HCT116 (cell line): Measurements from ENCODE around the gene EIF4E2. TPM values are rescaled to one million over a fixed set of nuclear protein-coding genes. Genes with fewer than 3 reads are reported as not detected.

Experiments
- ATAC-seq: fragments of 200-7000 bp; cut with Tn5 transposase; 2 replicates; pipeline ENCODE4 v1.9.1; 2020; ENCODE audit warnings: mild to moderate bottlenecking, moderate library complexity
- BruUV-seq: library from RNA; stranded (reverse); fragments of 400-500 nt; replicated peaks from 2 replicates; lab custom pipeline; 2021; lab: Mats Ljungman, UMichigan
- CTCF ChIA-PET: fragments of 300-600 bp; sonication (Branson Sonifier 250); formaldehyde crosslinking; loops from one replicate; lab custom pipeline; 2021; ENCODE audit warnings: antibody characterized with exemption; lab: Charles Lee
- POLR2A ChIA-PET: fragments of 300-600, 350-600 bp; sonication (Branson Sonifier 250); formaldehyde crosslinking; loops from one replicate; lab custom pipeline; 2021; ENCODE audit warnings: antibody characterized with exemption; lab: Charles Lee
- RAD21 ChIA-PET, 2 experiments: fragments of 300-600 bp; sonication (Branson Sonifier 250); formaldehyde crosslinking; loops; one replicate each; lab custom pipeline; 2023; ENCODE audit warnings: low total read pairs in 2 of 2; ENCODE audit not compliant: uncharacterized antibody in 2 of 2, unreplicated experiment in 2 of 2, low non-redundant PET in 1 of 2; lab: Charles Lee
- DNase-seq: peaks from one replicate; pipeline ENCODE4 v3.0.0-alpha.2; 2010; ENCODE audit warnings: low read depth, low spot score
- H2AFZ ChIP-seq: fragments of 200-600 bp; shearing (Covaris generic), sonication (generic); 2 replicates; pipeline ENCODE4 v1.6.1; 2017; ENCODE audit warnings: low read depth, mixed run types, mixed read lengths, antibody characterized with exemption, low read length; ENCODE audit not compliant: poor library complexity, severe bottlenecking
- H3K27ac ChIP-seq: 2 replicates; pipeline ENCODE4 v1.5.1; 2012; ENCODE audit warnings: low read depth, low read length
- H3K27me3 ChIP-seq: fragments of 200-600 bp; sonication (generic); 2 replicates; pipeline ENCODE4 v1.6.1; 2016; ENCODE audit warnings: mixed run types, low read length, mixed read lengths; ENCODE audit not compliant: insufficient read depth
- H3K36me3 ChIP-seq, 2 experiments: fragments of 200-500 bp in 1 of 2; fragments of 200-600 bp in 1 of 2; sonication (Bioruptor generic) in 1 of 2; sonication (generic) in 1 of 2; 2 replicates each; pipeline versions ENCODE4 v1.5.1 to v1.6.1; 2014 to 2016; ENCODE audit warnings: low read length in 2 of 2, inconsistent platforms in 1 of 2, mixed read lengths in 1 of 2, mixed run types in 1 of 2; ENCODE audit not compliant: insufficient read depth in 2 of 2, control insufficient read depth in 1 of 2
- H3K4me1 ChIP-seq, 2 experiments: fragments of 200-600 bp in 1 of 2; sonication (generic) in 1 of 2; 2 replicates each; pipeline versions ENCODE4 v1.5.1 to v1.6.1; 2012 to 2017; ENCODE audit warnings: low read length in 2 of 2, inconsistent platforms in 1 of 2, mild to moderate bottlenecking in 1 of 2, mixed read lengths in 1 of 2, mixed run types in 1 of 2, moderate library complexity in 1 of 2; ENCODE audit not compliant: insufficient read depth in 2 of 2, control insufficient read depth in 1 of 2
- H3K4me2 ChIP-seq: fragments of 200-600 bp; sonication (generic); 2 replicates; pipeline ENCODE4 v1.6.1; 2017; ENCODE audit warnings: mixed run types, low read length, mixed read lengths
- H3K4me3 ChIP-seq, 2 experiments: fragments of 200-600 bp in 1 of 2; sonication (generic) in 1 of 2; replicated peaks in 1 of 2; 2 replicates each; pipeline ENCODE4 v1.5.1; 2011 to 2016; ENCODE audit warnings: low read length in 2 of 2, control low read depth in 1 of 2, low read depth in 1 of 2, mild to moderate bottlenecking in 1 of 2, mixed read lengths in 1 of 2, mixed run types in 1 of 2
- H3K79me2 ChIP-seq: fragments of 200-600 bp; sonication (generic); 2 replicates; pipeline ENCODE4 v1.6.1; 2017; ENCODE audit warnings: mild to moderate bottlenecking, mixed run types, low read length, moderate library complexity, mixed read lengths; ENCODE audit not compliant: insufficient read depth
- H3K9ac ChIP-seq: fragments of 200-600 bp; sonication (generic); 2 replicates; pipeline ENCODE4 v1.6.1; 2016; ENCODE audit warnings: low read length, mixed read lengths
- H3K9me2 ChIP-seq: fragments of 200-600 bp; sonication (generic), shearing (Covaris generic); 2 replicates; pipeline ENCODE4 v1.6.1; 2017; ENCODE audit warnings: mixed run types, mild to moderate bottlenecking, moderate library complexity; ENCODE audit not compliant: insufficient read depth
- H3K9me3 ChIP-seq, 2 experiments: fragments of 200-500 bp in 1 of 2; fragments of 200-600 bp in 1 of 2; sonication (Bioruptor generic) in 1 of 2; sonication (generic) in 1 of 2; 2 replicates each; pipeline ENCODE4 v1.6.1; 2014 to 2017; ENCODE audit warnings: low read length in 2 of 2, mixed read lengths in 2 of 2, inconsistent platforms in 1 of 2, low read depth in 1 of 2, mild to moderate bottlenecking in 1 of 2, mixed run types in 1 of 2, moderate library complexity in 1 of 2; ENCODE audit not compliant: control insufficient read depth in 1 of 2, insufficient read depth in 1 of 2
- H4K20me1 ChIP-seq: fragments of 200-600 bp; sonication (generic), shearing (Covaris generic); 2 replicates; pipeline ENCODE4 v1.6.1; 2017; ENCODE audit warnings: mixed run types, mild to moderate bottlenecking, moderate library complexity; ENCODE audit not compliant: insufficient read depth
- EGR1 ChIP-seq: IDR thresholded peaks from 2 replicates; pipeline ENCODE4 v1.6.1; 2012; ENCODE audit warnings: low read depth
- ELF1 ChIP-seq: IDR thresholded peaks from 2 replicates; pipeline ENCODE4 v1.6.1; 2012; ENCODE audit warnings: low read depth, borderline replicate concordance
- POLR2A ChIP-seq: IDR thresholded peaks from 2 replicates; pipeline ENCODE4 v1.7.0; 2011; ENCODE audit warnings: borderline replicate concordance; ENCODE audit not compliant: insufficient read depth, insufficient read length; ENCODE audit errors: extremely low read depth
- ZNF274 ChIP-seq: fragments of 200-500 bp; sonication (Bioruptor generic); IDR thresholded peaks from 2 replicates; pipeline ENCODE4 v1.6.1; 2014; ENCODE audit warnings: mild to moderate bottlenecking, low read depth, low read length, inconsistent platforms
- intact Hi-C: fragments of 100-400 bp; cut with micrococcal nuclease; formaldehyde crosslinking; loops from 2 replicates; pipeline ENCODE4 v1.10.0; 2022
- total RNA-seq: library from RNA; stranded (reverse); gene quantifications from one replicate; pipeline ENCODE4 v1.2.1, GENCODE V29; 2021; ENCODE audit not compliant: unreplicated experiment
- TF ChIP-seq, protein P1 (sequence below): IDR thresholded peaks from 2 replicates; pipeline ENCODE4 v1.6.1; 2011; ENCODE audit warnings: mild to moderate bottlenecking, low read length, moderate library complexity; ENCODE audit not compliant: insufficient replicate concordance; ENCODE audit errors: extremely low read depth
- TF ChIP-seq, protein P2 (sequence below), 3 experiments: fragments of 200-600 bp in 1 of 3; sonication (generic) in 1 of 3; IDR thresholded peaks in 2 of 3; conservative IDR thresholded peaks in 1 of 3; 2 replicates each; pipeline ENCODE4 v1.5.1; 2012 to 2017; ENCODE audit warnings: low read depth in 2 of 3, low read length in 2 of 3, antibody characterized with exemption in 1 of 3, borderline replicate concordance in 1 of 3, control low read depth in 1 of 3, mild to moderate bottlenecking in 1 of 3, mixed read lengths in 1 of 3, mixed run types in 1 of 3, moderate library complexity in 1 of 3; ENCODE audit not compliant: insufficient read depth in 1 of 3
- TF ChIP-seq, protein P3 (sequence below): IDR thresholded peaks from 2 replicates; pipeline ENCODE4 v1.6.1; 2012
- TF ChIP-seq, protein P4 (sequence below): IDR thresholded peaks from 2 replicates; pipeline ENCODE4 v1.6.1; 2012

Gene EIF4E2
- total RNA-seq, 1 experiment from 2014 or later: 58.6 TPM

DNA sequence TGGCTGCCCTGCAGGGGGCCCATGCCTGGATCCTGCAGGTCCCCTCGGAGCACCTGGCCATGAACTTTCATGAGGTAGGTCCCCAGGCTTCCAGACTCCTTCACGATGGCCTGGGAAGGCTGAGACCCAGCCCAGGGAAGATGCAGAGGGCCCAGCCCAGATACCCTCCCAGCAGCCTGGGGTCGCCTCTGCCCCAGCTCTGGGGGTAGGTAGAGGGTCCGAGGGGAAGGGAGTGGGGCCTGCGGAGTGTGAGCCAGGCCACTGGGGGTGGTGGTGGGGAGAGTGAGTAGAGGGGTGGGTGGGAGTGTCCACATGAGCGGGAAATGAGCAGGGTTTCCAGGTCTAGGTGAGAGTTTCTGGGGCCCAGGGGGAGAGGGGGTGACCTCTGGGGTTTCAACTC is 25.7 kb upstream of the EIF4E2 start (continued):
- TF ChIP-seq, protein P1, sequence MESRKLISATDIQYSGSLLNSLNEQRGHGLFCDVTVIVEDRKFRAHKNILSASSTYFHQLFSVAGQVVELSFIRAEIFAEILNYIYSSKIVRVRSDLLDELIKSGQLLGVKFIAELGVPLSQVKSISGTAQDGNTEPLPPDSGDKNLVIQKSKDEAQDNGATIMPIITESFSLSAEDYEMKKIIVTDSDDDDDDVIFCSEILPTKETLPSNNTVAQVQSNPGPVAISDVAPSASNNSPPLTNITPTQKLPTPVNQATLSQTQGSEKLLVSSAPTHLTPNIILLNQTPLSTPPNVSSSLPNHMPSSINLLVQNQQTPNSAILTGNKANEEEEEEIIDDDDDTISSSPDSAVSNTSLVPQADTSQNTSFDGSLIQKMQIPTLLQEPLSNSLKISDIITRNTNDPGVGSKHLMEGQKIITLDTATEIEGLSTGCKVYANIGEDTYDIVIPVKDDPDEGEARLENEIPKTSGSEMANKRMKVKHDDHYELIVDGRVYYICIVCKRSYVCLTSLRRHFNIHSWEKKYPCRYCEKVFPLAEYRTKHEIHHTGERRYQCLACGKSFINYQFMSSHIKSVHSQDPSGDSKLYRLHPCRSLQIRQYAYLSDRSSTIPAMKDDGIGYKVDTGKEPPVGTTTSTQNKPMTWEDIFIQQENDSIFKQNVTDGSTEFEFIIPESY: no peak
- TF ChIP-seq, protein P2, sequence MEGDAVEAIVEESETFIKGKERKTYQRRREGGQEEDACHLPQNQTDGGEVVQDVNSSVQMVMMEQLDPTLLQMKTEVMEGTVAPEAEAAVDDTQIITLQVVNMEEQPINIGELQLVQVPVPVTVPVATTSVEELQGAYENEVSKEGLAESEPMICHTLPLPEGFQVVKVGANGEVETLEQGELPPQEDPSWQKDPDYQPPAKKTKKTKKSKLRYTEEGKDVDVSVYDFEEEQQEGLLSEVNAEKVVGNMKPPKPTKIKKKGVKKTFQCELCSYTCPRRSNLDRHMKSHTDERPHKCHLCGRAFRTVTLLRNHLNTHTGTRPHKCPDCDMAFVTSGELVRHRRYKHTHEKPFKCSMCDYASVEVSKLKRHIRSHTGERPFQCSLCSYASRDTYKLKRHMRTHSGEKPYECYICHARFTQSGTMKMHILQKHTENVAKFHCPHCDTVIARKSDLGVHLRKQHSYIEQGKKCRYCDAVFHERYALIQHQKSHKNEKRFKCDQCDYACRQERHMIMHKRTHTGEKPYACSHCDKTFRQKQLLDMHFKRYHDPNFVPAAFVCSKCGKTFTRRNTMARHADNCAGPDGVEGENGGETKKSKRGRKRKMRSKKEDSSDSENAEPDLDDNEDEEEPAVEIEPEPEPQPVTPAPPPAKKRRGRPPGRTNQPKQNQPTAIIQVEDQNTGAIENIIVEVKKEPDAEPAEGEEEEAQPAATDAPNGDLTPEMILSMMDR (IDR thresholded peaks at IDR 0.05 in 2 of 3, conservative IDR thresholded peaks at IDR 0.05 in 1 of 3; ENCODE audit: borderline replicate concordance in 1 of 3, insufficient read depth in 1 of 3, low read depth in 2 of 3, low read length in 2 of 3): no peak
- TF ChIP-seq ZNF274 (no peak), POLR2A (no peak), ELF1 (no peak)
- TF ChIP-seq, protein P3, sequence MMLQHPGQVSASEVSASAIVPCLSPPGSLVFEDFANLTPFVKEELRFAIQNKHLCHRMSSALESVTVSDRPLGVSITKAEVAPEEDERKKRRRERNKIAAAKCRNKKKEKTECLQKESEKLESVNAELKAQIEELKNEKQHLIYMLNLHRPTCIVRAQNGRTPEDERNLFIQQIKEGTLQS: no peak

DNA sequence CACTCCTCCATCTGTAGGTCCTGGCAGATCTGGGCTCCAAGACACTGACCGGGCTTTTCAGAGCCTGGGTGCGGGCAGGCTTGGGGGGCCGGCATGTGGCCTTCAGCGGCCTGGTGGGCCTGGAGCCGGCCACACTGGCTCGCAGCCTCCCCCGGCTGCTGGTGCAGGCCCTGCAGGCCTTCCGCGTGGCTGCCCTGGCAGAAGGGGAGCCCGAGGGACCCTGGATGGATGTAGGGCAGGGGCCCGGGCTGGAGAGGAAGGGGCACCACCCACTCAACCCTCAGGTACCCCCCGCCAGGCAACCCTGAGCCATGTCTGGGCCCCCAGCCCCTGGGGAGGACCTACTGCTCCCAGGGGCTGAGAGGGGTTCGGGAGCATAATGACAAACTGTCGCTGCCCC is 25.3 kb upstream of the EIF4E2 start:
- no peaks in the 10 kb centered on the region for H3K9me3 ChIP-seq
- no peak for DNase-seq
- ATAC-seq: no peak
- H3K9ac ChIP-seq: no peak overlapping the region
- H3K79me2 ChIP-seq: no peaks in the 10 kb centered on the region
- no peak for TF ChIP-seq ELF1
- TF ChIP-seq EGR1: no peak
- TF ChIP-seq, protein P1: no peak
- TF ChIP-seq, protein P4, sequence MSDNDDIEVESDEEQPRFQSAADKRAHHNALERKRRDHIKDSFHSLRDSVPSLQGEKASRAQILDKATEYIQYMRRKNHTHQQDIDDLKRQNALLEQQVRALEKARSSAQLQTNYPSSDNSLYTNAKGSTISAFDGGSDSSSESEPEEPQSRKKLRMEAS: no peak
- no peaks in the 10 kb centered on the region for H3K9me2 ChIP-seq
- peaks cover 0 to 6% of the 10 kb centered on the region in 2 experiments; a peak in 1 of 4 replicates for H3K4me1 ChIP-seq
- CTCF ChIA-PET: no interaction called here
- H3K27ac ChIP-seq: no peak overlapping the region
- no peak overlapping the region for H3K4me2 ChIP-seq
- no peaks in the 10 kb centered on the region for H4K20me1 ChIP-seq
- H3K36me3 ChIP-seq: no peaks in the 10 kb centered on the region
- RAD21 ChIA-PET: no interaction called here
- no peak overlapping the region for H2AFZ ChIP-seq
- intact Hi-C loops: loop anchor here (10.0 kb wide), 1 partner anchor 180 kb away; no protein-coding TSS in a partner anchor
- no TSS peak for BruUV-seq
- no peak overlapping the region for H3K4me3 ChIP-seq
- H3K27me3 ChIP-seq: no peaks in the 10 kb centered on the region
- POLR2A ChIA-PET: no interaction called here
